GM18526 (cell line): ENCODE data around the gene FBLN7.

Source experiments
- POLR2A ChIP-seq: IDR thresholded peaks from 3 replicates; pipeline ENCODE4 v1.6.1; 2011; ENCODE audit not compliant: insufficient read length; ENCODE audit errors: extremely low read depth

The FBLN7 gene

DNA sequence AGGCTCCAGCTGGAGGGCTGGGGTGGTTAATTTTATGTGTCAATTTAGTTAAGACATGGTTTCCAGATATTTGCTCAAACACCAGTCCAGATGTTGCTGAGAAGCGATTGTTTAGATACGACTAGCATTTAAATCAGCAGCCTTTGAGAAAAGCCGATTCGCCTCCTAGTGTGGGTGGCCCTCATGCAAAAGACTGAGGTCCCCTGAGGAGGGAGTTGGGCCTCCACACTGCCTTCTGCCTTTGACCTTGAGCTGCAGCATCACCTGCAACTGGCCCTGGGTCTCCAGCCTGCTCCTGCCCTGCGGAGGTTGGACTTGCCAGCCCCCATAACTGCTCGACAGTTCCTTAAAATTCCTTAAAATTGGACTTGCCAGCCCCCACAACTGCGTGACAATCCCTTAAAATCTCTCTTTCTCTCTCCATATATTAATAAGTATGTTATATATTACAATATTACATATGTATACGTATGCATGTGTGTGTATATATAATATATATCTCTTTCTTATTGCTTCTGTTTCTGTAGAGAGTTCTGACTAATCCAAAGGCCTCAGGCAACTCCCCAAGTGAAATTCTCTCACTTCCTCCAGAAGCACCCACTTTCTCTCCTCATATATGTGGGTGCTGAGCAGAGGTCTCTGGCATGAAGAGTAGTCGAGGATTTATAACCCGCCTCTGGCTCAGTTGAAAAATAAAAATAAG lies 14.4 kb downstream of the FBLN7 start:
- no peak for TF ChIP-seq POLR2A

DNA sequence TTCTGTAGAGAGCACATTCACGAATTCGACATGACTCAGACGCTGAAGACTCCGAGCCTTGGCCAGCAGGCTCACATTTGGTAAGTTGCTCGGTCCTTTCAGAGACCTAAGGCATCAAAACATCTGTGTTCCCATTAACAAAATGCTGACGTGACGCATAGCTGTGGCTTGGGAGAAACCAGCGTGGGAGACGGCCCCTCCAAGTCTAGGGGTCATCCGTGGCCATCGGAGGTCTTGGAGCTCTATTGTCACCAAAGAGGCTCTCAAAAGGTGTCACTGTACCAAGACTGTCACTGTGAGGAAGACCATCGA lies 14.9 kb downstream of the FBLN7 start:
- no peak for TF ChIP-seq POLR2A

DNA sequence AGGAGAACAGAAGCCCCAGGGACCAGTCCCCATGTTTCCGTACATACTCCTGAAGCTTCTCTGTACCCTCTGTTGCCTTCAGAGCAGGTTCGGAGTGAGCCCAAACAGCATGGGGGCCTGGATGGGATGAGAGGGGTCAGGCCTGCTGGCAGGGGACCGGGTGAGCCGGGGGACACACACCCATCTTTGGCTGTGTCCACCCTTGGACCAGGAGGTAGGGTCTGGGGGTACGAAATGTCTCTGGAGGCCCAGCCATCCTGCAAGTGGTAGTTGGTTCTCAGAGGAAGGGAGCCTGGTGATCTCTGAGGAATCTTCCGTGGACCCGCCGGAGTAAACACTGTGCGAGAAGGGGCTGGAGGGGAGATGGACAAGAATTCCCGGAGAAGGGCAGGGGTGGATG lies 15.3 kb downstream of the FBLN7 start:
- TF ChIP-seq POLR2A, result no peak

DNA sequence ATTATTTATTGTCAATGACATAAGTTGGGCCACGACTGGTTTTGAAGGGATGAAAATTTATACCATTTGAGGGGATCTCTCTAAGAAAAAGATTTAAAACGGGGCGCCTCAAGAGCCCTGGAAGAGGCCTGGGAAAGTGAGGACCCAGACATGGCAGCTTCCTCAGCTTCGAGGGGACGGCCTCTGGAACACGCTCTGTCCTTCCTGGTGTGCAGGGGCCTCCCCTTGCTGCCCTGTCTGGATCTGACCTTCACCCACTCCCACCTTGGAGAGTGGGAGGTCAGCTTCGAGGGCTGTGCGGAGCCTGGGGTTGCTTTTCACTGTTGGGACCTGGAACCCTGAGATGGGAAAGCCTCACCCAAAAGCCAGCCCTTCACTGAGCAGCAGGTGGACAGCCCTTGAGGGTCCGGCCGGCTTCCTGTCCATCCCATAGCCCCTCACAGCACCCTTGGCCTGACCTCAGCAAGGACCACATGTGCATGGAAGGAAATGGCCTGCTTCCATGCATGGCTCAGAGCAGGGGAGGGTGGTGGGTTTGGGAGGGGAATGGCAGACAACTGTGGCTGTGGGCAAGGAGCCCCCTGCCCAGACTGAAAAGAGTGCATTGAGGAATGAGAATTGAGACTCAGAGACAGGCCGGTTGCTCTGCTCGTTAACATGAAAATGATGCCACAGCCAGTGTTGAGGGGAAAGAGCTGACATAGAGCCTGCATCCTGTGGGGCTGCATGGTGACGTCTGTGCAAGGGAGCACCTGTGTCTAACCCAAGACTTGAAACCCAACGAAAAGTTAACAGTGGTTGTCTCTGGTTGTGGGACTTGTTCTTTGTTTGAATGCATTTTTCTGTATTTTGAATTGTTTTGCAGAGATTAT lies 16.3 kb downstream of the FBLN7 start:
- no peak for TF ChIP-seq POLR2A

DNA sequence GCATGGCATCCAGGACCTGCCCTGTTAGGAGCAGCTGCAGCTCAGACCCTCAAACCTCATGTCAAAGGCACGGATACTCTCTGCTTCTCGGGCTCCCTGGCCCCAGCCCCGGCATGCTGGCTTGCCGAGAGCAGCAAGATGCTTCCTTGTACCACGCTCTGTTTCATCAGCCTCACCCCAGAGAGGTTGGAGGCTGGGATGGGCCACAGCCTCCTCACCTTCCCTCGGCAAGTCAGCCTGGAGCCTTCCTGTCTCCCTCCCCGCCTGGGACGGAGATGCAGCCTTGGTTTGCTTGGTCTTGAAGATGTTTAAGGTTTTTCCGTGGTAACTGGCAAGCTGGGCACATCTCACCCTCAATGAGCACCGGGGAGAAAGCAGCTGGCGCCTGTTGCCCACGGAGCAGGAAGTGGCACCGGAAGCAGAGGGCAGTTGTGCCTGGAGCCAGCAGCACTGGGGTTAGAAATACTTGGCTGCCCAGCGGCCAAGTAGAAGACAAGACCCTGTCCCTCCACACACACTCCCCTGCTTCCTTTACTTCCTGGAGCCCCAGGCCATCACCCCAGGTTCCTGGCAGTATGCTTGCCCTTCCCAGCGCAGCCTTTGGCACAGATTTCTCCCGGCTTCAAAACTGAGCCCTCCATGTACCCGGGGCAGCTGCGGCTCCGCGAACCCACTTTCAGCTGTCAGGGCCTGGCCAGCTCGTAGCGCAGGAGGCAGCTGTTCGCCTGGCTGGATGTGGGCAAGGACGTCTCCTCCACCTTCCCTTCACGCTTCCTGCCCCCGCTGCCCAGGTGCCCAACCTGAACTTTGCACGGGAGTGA lies 17.4 kb downstream of the FBLN7 start:
- no peak for TF ChIP-seq POLR2A

DNA sequence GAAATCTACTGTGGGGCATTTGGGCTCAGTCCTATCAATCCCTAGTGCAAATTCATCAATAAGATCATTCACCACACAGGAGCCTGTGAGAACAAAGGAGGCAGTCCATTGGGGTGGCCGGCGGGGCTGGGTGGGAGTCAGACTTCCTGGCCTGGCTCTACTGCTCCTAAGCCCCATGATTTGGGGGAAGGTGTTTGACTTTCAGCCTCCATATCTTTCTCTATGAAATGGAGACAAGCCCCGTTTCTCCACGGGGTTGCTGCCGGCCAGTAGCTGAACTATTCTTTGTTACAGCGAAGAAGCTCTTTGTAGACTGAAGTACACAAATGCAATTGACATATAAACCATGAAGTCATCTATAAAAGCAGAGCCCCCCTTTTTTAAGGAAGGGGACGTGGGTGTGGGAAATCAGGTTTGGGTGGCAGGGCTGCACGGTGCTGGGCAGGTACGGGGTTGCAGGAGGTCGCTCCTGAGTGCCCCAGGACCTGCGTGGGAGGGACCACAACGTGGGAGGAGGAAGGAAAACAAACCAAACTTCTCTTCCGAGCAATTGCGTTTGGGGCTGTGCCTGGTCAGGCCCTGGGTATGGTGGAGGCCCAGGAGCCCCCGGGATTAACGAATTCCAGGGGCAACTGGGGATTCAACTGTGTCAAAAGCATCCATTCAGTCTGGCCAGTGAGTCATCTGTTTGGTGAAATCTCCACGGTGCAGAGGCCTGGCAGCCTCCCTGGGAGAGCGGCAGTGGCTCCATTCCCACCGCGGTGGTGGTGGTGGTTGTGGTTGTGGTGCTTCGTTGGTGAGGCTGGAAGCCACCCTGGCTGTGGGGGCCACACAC lies 18.2 kb downstream of the FBLN7 start:
- TF ChIP-seq POLR2A, result no peak

DNA sequence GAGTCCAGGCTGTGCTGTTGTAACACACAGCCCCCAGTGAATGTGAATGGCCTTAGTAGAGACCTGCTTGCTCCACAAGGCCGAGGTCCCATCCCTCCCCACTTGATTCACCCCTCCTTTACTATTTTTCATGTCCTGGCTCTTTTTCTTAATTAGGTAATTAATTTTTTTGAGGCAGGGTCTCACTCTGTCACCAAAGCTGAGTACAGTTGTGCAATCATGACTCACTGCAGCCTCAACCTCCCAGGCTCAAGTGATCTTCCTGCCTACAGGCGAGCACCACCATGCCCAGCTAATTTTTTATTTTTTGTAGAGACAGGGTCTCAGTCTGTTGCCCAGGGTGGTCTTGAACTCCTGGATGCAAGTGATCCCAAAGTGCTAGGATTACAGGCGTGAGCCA lies 19.3 kb downstream of the FBLN7 start:
- TF ChIP-seq POLR2A, result no peak

DNA sequence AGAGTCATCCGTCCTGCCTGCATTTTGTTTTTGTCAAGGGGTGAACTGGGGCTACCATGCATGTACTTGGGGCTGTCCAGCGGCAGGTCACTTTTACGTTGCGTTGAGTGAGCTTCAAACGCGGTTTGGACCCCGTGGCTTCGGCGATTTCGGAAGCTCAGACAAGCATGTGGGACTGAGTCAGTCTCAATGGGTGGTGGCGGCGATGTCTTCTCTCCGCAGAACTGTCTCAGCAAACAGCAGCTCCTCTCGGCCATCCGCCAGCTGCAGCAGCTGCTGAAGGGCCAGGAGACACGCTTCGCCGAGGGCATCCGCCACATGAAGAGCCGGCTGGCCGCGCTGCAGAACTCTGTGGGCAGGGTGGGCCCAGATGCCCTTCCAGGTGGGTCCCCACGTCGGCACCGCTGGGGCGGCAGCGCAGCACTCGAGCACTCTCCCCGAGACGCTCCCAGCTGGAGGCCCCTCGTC lies 21.3 kb downstream of the FBLN7 start:
- no peak for TF ChIP-seq POLR2A

DNA sequence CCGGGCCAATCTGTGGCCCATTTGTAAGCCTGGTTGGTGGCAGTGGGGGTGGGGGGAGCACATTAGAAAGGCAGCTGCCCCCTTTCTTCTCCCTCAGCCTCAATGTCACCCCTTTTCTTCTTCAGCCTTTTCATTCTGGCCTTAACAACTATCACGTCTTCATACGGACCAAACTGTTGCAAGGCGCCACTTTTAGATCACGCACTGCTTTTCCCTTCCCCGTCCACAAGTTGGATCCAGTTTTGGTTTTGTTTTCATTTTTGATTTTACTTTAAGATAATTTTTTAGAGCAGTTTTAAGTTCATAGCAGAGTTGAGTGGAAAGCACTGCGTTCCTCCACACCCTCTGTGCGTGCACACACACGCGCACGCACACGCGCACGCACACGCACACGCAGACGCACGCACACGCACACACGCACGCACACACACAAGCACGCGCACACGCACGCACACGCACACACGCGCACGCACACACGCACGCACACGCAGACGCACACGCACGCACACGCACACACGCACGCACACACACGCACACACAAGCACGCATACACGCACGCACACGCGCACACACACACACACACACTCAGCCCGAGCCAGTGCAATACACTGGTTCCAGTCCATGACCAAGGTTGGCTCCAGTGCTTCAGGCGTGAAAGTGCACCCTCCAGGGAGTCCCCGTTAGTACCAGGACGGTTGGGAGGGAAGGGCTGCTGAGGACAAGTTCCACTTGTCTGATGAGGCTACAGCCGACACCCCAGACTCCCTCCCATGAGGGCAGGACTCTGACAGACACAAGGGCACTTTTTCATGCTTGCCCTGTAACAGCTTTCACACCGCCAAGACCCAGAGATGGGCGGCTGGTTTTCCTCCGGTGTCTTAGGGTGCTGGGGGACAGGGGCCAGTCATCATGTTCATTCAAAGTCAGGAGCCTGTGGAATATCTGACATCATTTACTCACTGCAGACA lies 22.4 kb downstream of the FBLN7 start:
- no peak for TF ChIP-seq POLR2A

DNA sequence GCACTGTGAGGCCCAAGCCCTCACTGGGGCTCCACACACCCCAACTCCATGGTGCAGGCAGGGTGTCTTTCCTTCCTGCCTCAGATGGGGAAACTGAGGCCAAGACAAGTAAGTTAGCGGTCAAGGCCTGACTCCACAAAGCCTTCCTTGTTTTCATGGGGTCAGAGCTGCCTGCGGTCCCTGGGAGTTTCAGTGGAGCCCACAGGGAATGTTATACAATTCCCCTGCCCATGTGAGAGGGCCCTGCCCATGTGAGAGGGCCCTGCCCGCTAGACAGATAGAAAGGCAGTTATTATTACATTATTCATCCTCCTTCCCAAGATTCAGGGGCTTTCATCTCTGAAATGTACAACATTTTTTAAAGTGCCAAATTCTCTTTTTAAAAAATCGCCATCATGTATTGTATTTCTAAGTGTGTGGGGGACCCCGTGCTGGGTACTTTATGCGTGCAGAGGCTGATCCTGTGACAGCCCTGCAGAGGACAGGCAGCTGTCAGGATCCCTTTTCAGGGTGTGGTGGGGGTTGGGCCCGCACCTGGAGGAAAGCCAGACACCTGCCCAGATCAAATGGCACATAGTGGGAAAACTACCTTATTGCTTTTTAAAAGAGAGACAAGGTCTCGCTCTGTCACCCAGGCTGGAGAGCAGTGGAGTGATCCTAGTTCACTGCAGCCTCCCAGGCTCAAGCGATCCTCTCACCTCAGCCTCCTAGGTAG lies 23.4 kb downstream of the FBLN7 start:
- no peak for TF ChIP-seq POLR2A

DNA sequence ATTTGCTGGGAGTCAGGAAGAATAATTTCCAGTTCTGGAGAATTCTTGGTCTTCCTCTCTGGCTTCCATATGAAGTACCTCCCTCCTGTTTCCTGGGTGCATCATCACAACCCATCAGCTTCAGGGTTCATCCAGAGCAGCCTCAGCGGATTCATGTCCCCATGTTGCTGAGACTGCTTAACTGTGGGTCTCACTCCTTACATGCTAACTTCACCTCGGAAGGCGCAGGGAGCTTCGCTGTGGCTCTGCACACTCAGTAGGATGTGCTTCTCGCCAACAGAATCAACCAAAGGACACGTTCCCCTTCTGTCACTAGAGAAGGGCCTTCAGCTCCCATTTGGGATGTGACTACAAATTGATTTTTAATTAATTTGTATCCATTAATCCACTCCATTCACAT lies 24.2 kb downstream of the FBLN7 start:
- no peak for TF ChIP-seq POLR2A

DNA sequence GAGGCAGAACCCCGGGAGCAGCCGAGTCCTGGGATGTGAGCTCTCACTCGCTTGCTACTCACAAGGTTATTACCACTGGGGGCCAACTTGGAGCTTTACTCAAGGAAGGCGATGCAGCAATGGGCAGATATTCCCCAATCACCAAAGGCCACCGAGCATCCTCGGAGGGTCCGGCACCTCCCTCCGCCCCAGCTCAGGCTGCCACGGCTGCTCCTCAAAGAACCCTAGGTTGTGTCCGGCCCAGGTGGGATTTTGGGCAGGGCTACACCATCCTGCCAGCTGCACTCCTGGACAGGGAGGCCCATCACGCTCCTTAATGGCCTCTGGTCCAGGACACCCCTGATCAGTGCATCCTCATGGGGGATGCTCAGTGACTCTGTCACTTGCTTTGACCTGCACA lies 24.8 kb downstream of the FBLN7 start:
- TF ChIP-seq POLR2A, result no peak

DNA sequence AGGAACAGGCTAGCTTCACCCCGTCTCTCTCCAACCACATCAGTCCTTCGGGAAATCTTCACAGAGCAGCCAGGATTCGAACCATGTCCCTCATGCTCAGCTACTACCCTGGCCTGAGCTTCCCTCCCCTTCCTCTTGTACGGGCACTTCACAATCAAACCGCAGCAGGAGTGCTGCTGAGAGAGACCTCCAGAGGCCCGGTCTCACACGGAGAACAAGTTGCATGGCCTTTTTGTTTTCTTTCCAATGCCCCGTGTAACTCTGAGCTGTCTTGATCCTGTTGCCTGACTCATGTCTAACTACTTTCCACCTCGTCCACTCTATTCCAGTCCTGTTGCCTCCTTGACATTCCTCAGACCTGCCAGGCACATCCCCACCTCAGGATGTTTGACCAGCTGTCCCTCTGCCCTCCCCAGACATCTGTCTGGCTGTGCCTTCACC lies 25.4 kb downstream of the FBLN7 start:
- TF ChIP-seq POLR2A, result no peak
